ENCODE results near the gene TCTN3.
"Not testable (repeated sequence)": the region's sequence is repeated elsewhere in the genome, so short reads cannot be mapped to it uniquely, and the experiment has no call there.

Gene TCTN3

GRCh38 chr10:95693668-95694534 is at the start of gene TCTN3:
TSS of gene TCTN3 (minus strand) at chr10:95693927. CDS start at chr10:95693899, 28 bp downstream.
- peak; percentile 100 for FAIRE-seq

DNA sequence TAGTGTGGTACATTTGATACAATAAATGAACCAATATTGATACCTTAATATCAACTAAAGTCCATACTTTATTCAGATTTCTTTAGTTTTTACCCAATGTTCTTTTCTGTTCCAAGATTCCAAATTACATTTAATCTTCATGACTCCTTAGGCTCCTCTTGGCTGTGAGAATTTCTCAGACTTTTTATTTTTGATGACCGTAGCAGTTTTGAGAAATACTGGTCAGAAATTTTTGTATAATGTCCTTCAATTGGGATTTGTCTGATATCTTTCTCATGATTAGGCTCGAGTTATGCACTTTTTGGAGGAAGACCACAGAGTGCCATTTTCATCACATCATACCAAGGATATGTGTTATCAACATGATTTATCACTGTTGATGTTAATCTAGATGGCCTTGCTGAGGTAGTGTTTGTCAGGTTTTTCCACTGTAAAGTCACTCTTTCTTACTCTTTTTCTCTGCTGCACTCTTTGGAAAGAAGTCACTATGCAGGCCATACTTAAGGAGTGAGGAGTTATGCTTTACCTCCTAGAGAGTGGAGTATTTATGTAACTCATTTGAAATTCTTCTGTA is 49.3 kb upstream of the TCTN3 start:
- FAIRE-seq (peak; percentile 87), DNase-seq (ENCODE audit: insufficient read length, low spot score) (no peak)

More at GRCh38 chr10:95693668-95694534, at the start of gene TCTN3:
- peak; percentile 81 for DNase-seq (ENCODE audit: insufficient read length, low spot score)

GRCh38 chr10:95742485-95742884 is 48.8 kb upstream of the TCTN3 start:
- FAIRE-seq = no peak
- no peak for DNase-seq (ENCODE audit: insufficient read length, low spot score)

- FAIRE-seq (peak; percentile 92), DNase-seq (ENCODE audit: insufficient read length, low spot score) (no peak)
Measured at GRCh38 chr10:95741807-95742467, 48.2 kb upstream of the TCTN3 start.

- DNase-seq (ENCODE audit: insufficient read length, low spot score) = no peak
- FAIRE-seq = peak; percentile 14
Measured at GRCh38 chr10:95739056-95739455, 45.3 kb upstream of the TCTN3 start.

GRCh38 chr10:95732907-95733306 is 39.2 kb upstream of the TCTN3 start:
- FAIRE-seq = peak; percentile 11

DNA sequence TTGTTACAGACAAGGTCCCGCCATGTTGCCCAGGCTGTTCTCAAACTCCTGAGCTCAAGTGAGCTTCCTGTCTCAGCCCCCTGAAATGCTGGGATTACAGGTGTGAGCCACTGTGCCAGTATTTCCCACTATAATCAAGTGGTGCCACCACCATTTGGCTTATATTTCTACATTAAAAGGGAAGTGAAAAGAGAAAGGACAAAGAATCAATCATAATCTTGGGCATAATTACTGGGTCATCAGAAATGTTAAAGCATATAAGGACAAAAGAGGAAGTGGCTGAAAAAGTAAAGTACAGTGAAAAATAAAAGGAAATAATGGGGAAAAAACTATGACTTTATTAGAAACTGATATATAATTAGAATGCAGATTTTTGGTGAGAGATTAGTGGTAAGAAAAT is 36.5 kb upstream of the TCTN3 start:
- no peak for DNase-seq (ENCODE audit: insufficient read length, low spot score)
- peak; percentile 85 for FAIRE-seq

More at GRCh38 chr10:95732907-95733306, 39.2 kb upstream of the TCTN3 start:
- not testable (repeated sequence) for DNase-seq (ENCODE audit: insufficient read length, low spot score)

GRCh38 chr10:95729323-95730055 is 35.8 kb upstream of the TCTN3 start:
- FAIRE-seq (no peak), DNase-seq (ENCODE audit: insufficient read length, low spot score) (no peak)

- DNase-seq (ENCODE audit: insufficient read length, low spot score) (no peak), FAIRE-seq (no peak)
Measured at GRCh38 chr10:95728526-95728925, 34.8 kb upstream of the TCTN3 start.

- FAIRE-seq; DNase-seq (ENCODE audit: insufficient read length, low spot score): not testable (repeated sequence)
Measured at GRCh38 chr10:95722496-95722895, 28.8 kb upstream of the TCTN3 start.

DNA sequence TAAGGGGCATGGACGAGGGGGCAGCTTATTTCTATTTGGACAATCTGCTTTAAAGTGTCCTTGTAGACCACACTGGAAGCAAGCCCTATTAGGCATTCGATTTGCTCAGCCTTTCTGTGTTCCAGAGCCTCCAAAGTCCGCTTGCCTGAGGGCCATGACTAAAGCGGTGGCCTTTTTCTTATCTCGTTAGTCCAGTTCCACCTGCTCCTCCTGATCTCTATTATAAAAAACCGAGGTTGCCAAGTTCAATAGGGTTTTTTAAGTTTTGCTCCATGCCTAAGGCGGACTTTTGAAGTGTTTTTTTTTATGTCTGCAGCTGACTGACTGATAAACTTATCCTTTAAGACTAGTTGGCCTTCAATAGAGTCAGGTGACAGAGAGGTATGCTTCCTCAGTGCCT is 27.0 kb upstream of the TCTN3 start:
- not testable (repeated sequence) for FAIRE-seq

DNA sequence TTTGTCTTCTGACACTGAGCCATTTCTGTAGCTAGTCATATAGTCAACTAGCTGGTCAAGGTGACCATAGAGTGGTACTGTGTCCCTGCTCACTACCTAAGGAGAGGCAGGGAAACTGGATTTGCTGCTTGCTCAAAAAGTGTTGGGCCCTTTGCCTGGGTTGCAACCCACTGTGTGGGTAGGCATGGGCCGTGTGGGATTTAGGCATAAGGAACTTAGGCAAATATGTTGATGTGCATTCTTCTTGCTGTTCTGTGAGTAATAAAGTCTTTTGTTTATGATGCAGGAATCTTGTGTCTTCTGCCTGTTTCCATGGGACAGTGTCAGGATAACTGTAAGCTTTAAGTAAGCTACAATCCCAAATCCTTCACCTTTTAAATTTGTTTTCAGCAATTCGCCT is 23.1 kb upstream of the TCTN3 start:
- FAIRE-seq = no peak
- DNase-seq (ENCODE audit: insufficient read length, low spot score) = no peak

More for the DNA sequence above, 27.0 kb upstream of the TCTN3 start:
- not testable (repeated sequence) for DNase-seq (ENCODE audit: insufficient read length, low spot score)

- DNase-seq (ENCODE audit: insufficient read length, low spot score) (no peak), FAIRE-seq (no peak)
Measured at GRCh38 chr10:95716466-95716865, 22.7 kb upstream of the TCTN3 start.

- DNase-seq (ENCODE audit: insufficient read length, low spot score) = no peak
- no peak for FAIRE-seq
Measured at GRCh38 chr10:95711492-95711891, 17.8 kb upstream of the TCTN3 start.

DNA sequence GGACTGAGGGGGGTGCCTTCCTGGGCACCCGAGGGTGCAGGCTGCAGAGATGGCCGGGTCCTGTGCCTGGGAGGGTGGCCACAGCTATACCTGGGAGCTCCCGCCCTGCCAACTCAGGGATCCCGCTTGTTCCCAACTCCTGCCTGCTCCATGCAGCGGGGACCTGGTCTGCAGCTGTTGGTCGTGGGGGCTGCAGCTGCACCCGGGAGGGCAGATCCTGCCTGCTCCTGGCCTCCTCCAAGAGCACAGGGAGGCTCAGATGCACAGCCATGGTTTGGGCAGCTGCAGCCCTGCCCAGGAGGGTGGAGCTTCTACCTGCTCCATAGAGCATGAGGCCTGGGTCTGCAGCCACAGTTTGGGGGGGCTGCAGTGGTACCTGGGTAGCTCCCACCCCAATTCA is 13.3 kb upstream of the TCTN3 start:
- DNase-seq (ENCODE audit: insufficient read length, low spot score) (no peak), FAIRE-seq (no peak)

- DNase-seq (ENCODE audit: insufficient read length, low spot score) (no peak), FAIRE-seq (no peak)
Measured at GRCh38 chr10:95706573-95706972, 12.8 kb upstream of the TCTN3 start.

- peak; percentile 44 for FAIRE-seq
- no peak for DNase-seq (ENCODE audit: insufficient read length, low spot score)
Measured at GRCh38 chr10:95698415-95698814, 4.7 kb upstream of the TCTN3 start.

DNA sequence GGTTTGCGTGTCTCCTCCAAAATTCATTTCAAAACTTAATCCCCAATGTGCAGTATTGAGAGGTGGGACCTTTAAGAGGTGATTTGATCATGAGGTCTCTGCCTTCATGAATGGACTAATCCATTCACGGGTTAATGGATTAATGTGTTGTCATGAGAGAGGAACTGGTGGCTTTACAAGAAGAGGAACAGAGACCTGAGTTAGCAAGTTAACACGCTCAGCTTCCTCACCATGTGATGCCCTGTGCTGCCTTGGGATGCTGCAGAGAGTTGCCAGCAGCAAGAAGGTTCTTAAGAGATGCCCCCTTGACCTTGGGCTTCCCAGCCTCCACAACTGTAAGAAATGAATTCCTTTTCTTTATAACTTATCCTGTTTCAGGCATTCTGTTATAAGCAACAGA is 3.7 kb upstream of the TCTN3 start:
- FAIRE-seq = peak; percentile 98
- no peak for DNase-seq (ENCODE audit: insufficient read length, low spot score)

DNA sequence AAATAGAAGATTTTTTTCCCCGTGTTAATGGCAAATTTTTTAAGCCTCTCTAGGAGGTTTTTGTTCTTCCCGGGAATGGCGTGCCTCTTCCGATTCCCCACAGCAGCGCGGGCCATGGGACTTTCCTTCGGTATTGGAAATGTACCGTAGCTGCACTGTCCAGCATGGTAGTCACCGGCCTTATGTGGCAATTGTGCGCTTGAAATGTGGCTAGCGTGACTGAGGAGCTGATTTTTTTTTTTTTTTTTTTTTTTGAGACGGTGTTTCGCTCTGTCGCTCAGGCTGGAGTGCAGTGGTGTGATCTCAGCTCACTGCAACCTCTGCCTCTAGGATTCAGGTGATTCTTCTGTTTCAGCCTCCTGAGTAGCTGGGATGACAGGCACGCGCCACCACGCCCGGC is 938 bp upstream of the TCTN3 start:
- DNase-seq (ENCODE audit: insufficient read length, low spot score) (no peak), FAIRE-seq (no peak)

DNA sequence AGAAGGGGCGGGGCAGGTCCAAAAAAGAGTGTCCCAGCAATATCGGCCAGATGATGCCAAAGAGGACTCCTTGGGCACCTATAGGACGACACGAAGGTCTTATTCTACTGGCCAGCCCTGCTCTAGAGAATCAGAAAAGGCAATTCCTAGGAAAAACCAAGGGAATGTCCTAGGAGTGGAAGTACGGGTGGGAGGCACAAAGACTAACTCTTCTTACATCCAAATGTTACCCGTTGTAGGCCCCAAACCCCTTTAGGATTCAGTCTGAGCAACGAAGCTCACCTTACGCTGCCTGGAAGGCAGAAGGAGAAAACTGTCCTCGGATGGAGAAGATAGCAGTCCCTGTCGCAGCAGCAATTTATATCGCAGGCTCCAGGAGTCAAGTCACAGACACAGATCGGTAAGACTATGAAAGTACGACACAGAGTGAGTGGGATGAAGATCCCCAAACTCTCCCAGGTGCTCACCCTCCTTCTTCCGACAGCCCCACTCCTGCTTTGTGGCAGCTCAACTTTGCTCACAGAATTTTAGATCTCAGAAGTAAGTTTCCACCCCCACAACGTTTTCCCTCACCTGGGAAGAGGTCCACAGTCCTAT is 558 bp downstream of the TCTN3 start:
- FAIRE-seq = peak; percentile 42
- DNase-seq (ENCODE audit: insufficient read length, low spot score) = no peak

Data from GM19239 (cell line).